ENCODE results near the gene SLC5A4.
"Not testable (repeated sequence)": the region's sequence is repeated elsewhere in the genome, so short reads cannot be mapped to it uniquely, and the experiment has no call there.

The SLC5A4 gene

GRCh38 chr22:32199961-32200360 is 55.2 kb downstream of the SLC5A4 start:
- H3K27ac ChIP-seq (ENCODE audit: low read depth, low read length), result no peak overlapping the region
- no peak overlapping the region for H3K4me2 ChIP-seq (ENCODE audit: low read depth, low read length, poor library complexity, severe bottlenecking)
- no peaks in the 10 kb centered on the region for H4K20me1 ChIP-seq (ENCODE audit: low read depth, low read length)
- H3K36me3 ChIP-seq (ENCODE audit: low read length), result no peaks in the 10 kb centered on the region
- no peaks in the 10 kb centered on the region for H3K9me2 ChIP-seq (replicated peaks; ENCODE audit: insufficient read depth, low read length)
- H3K9ac ChIP-seq (ENCODE audit: low read length), result no peak overlapping the region
- H3K4me3 ChIP-seq (ENCODE audit: insufficient read depth, low read length, poor library complexity, severe bottlenecking), result no peak overlapping the region
- no peaks in the 10 kb centered on the region for H3K9me3 ChIP-seq (ENCODE audit: insufficient read depth, low read length)
- TF ChIP-seq, protein P1, sequence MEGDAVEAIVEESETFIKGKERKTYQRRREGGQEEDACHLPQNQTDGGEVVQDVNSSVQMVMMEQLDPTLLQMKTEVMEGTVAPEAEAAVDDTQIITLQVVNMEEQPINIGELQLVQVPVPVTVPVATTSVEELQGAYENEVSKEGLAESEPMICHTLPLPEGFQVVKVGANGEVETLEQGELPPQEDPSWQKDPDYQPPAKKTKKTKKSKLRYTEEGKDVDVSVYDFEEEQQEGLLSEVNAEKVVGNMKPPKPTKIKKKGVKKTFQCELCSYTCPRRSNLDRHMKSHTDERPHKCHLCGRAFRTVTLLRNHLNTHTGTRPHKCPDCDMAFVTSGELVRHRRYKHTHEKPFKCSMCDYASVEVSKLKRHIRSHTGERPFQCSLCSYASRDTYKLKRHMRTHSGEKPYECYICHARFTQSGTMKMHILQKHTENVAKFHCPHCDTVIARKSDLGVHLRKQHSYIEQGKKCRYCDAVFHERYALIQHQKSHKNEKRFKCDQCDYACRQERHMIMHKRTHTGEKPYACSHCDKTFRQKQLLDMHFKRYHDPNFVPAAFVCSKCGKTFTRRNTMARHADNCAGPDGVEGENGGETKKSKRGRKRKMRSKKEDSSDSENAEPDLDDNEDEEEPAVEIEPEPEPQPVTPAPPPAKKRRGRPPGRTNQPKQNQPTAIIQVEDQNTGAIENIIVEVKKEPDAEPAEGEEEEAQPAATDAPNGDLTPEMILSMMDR (IDR thresholded peaks at IDR 0.05; ENCODE audit: insufficient read depth, low read length, poor library complexity, severe bottlenecking), result no peak
- TF ChIP-seq EZH2phosphoT487 (conservative IDR thresholded peaks at IDR 0.05; ENCODE audit: low read length), result no peak
- H3F3A ChIP-seq (ENCODE audit: insufficient read depth), result no peaks in the 10 kb centered on the region
- no peaks in the 10 kb centered on the region for H3K79me2 ChIP-seq (ENCODE audit: insufficient read depth, low read length)
- H2AFZ ChIP-seq (ENCODE audit: low read depth, low read length, severe bottlenecking), result no peak overlapping the region
- no peaks in the 10 kb centered on the region for H3K27me3 ChIP-seq (ENCODE audit: low read length)

GRCh38 chr22:32199341-32199740 is 55.8 kb downstream of the SLC5A4 start:
- no peaks in the 10 kb centered on the region for H3K9me2 ChIP-seq (replicated peaks; ENCODE audit: insufficient read depth, low read length)
- H3K27me3 ChIP-seq (ENCODE audit: low read length), result no peaks in the 10 kb centered on the region
- H3K9me3 ChIP-seq (ENCODE audit: insufficient read depth, low read length), result no peaks in the 10 kb centered on the region
- H3K79me2 ChIP-seq (ENCODE audit: insufficient read depth, low read length), result no peaks in the 10 kb centered on the region
- no peaks in the 10 kb centered on the region for H3F3A ChIP-seq (ENCODE audit: insufficient read depth)
- no peak overlapping the region for H3K4me2 ChIP-seq (ENCODE audit: low read depth, low read length, poor library complexity, severe bottlenecking)
- no peak overlapping the region for H3K27ac ChIP-seq (ENCODE audit: low read depth, low read length)
- no peak overlapping the region for H3K4me3 ChIP-seq (ENCODE audit: insufficient read depth, low read length, poor library complexity, severe bottlenecking)
- TF ChIP-seq, protein P1 (IDR thresholded peaks at IDR 0.05; ENCODE audit: insufficient read depth, low read length, poor library complexity, severe bottlenecking), result no peak
- no peak for TF ChIP-seq EZH2phosphoT487 (conservative IDR thresholded peaks at IDR 0.05; ENCODE audit: low read length)
- no peak overlapping the region for H2AFZ ChIP-seq (ENCODE audit: low read depth, low read length, severe bottlenecking)
- H3K36me3 ChIP-seq (ENCODE audit: low read length), result no peaks in the 10 kb centered on the region
- H3K9ac ChIP-seq (ENCODE audit: low read length), result no peak overlapping the region
- H4K20me1 ChIP-seq (ENCODE audit: low read depth, low read length), result no peaks in the 10 kb centered on the region

DNA sequence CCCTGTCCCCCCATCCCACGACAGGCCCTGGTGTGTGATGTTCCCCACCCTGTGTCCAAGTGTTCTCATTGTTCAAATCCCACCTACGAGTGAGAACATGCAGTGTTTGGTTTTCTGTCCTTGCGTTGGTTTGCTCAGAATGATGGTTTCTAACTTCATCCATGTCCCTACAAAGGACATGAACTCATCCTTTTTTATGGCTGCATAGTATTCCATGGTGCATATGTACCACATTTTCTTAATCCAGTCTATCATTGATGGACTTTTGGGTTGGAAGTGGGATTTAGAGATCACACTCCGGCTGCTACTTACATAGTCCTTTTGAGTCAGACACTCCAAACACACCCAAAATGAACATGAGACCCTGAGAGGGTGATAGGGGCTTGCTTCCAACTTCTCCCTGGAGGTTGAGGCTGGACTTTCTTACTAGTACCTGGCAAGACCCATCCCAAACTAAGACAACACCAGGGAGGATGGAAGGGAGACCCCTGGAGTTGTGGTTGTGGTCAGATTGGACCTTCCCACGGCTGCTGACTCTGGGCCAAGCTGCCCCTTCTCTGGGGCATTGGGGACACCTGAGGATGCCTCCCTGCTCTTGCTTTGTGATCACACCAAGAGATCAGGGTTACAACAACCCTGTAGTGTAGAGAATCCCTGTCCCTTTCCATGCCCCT is 57.5 kb downstream of the SLC5A4 start:
- not testable (repeated sequence) for H2AFZ ChIP-seq (ENCODE audit: low read depth, low read length, severe bottlenecking); H3K36me3 ChIP-seq (ENCODE audit: low read length); H3K27me3 ChIP-seq (ENCODE audit: low read length); H4K20me1 ChIP-seq (ENCODE audit: low read depth, low read length); H3K27ac ChIP-seq (ENCODE audit: low read depth, low read length); H3K9me2 ChIP-seq (replicated peaks; ENCODE audit: insufficient read depth, low read length); H3K9me3 ChIP-seq (ENCODE audit: insufficient read depth, low read length); H3K9ac ChIP-seq (ENCODE audit: low read length); H3K4me3 ChIP-seq (ENCODE audit: insufficient read depth, low read length, poor library complexity, severe bottlenecking); H3K79me2 ChIP-seq (ENCODE audit: insufficient read depth, low read length); H3F3A ChIP-seq (ENCODE audit: insufficient read depth); H3K4me2 ChIP-seq (ENCODE audit: low read depth, low read length, poor library complexity, severe bottlenecking)

DNA sequence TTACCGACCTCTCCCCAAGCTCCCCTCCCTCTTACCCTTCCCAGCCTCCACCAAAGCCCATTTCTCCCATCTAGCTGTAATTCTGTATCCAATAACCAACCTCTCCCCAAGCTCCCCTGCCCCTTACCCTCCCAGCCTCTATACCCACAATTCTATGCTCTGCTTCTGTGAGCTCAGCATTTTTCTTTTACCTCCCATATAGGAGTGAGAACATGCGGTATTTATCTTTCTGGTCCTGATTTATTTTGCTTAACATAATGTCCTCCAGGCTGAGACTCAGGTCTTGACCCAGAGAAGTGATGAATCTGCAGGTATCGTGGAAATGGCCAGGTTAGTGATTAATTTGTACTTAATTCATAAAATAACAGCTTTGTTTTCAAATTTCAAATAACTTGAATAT is 59.2 kb downstream of the SLC5A4 start:
- not testable (repeated sequence) for H3K27ac ChIP-seq (ENCODE audit: low read depth, low read length); H3K9me2 ChIP-seq (replicated peaks; ENCODE audit: insufficient read depth, low read length); H3K4me2 ChIP-seq (ENCODE audit: low read depth, low read length, poor library complexity, severe bottlenecking); H3F3A ChIP-seq (ENCODE audit: insufficient read depth); H3K36me3 ChIP-seq (ENCODE audit: low read length); H3K4me3 ChIP-seq (ENCODE audit: insufficient read depth, low read length, poor library complexity, severe bottlenecking); H3K27me3 ChIP-seq (ENCODE audit: low read length); H4K20me1 ChIP-seq (ENCODE audit: low read depth, low read length); H3K9ac ChIP-seq (ENCODE audit: low read length); H3K9me3 ChIP-seq (ENCODE audit: insufficient read depth, low read length); H2AFZ ChIP-seq (ENCODE audit: low read depth, low read length, severe bottlenecking); H3K79me2 ChIP-seq (ENCODE audit: insufficient read depth, low read length)

GRCh38 chr22:32193346-32193745 is 61.8 kb downstream of the SLC5A4 start:
- not testable (repeated sequence) for H3K4me3 ChIP-seq (ENCODE audit: insufficient read depth, low read length, poor library complexity, severe bottlenecking); H4K20me1 ChIP-seq (ENCODE audit: low read depth, low read length); H3K4me2 ChIP-seq (ENCODE audit: low read depth, low read length, poor library complexity, severe bottlenecking); H3K9me3 ChIP-seq (ENCODE audit: insufficient read depth, low read length); H3F3A ChIP-seq (ENCODE audit: insufficient read depth); H3K79me2 ChIP-seq (ENCODE audit: insufficient read depth, low read length); H3K27ac ChIP-seq (ENCODE audit: low read depth, low read length); H3K27me3 ChIP-seq (ENCODE audit: low read length); H2AFZ ChIP-seq (ENCODE audit: low read depth, low read length, severe bottlenecking); H3K9me2 ChIP-seq (replicated peaks; ENCODE audit: insufficient read depth, low read length); H3K36me3 ChIP-seq (ENCODE audit: low read length); H3K9ac ChIP-seq (ENCODE audit: low read length)

- H3K4me2 ChIP-seq (ENCODE audit: low read depth, low read length, poor library complexity, severe bottlenecking); H3K27me3 ChIP-seq (ENCODE audit: low read length): not testable (repeated sequence)
Measured at GRCh38 chr22:32191021-32191420, 64.1 kb downstream of the SLC5A4 start.

More at GRCh38 chr22:32191021-32191420, 64.1 kb downstream of the SLC5A4 start:
- H4K20me1 ChIP-seq (ENCODE audit: low read depth, low read length); H3K4me3 ChIP-seq (ENCODE audit: insufficient read depth, low read length, poor library complexity, severe bottlenecking); H3K9me3 ChIP-seq (ENCODE audit: insufficient read depth, low read length); H3K27ac ChIP-seq (ENCODE audit: low read depth, low read length); H3K9ac ChIP-seq (ENCODE audit: low read length); H2AFZ ChIP-seq (ENCODE audit: low read depth, low read length, severe bottlenecking); H3K79me2 ChIP-seq (ENCODE audit: insufficient read depth, low read length); H3F3A ChIP-seq (ENCODE audit: insufficient read depth); H3K9me2 ChIP-seq (replicated peaks; ENCODE audit: insufficient read depth, low read length); H3K36me3 ChIP-seq (ENCODE audit: low read length): not testable (repeated sequence)

Data from SU-DHL-6 (cell line).